Lower leg skin (tissue), 3 donors: ENCODE measurements around the gene PARP15.

Source experiments
- CTCF ChIP-seq, 3 donors: fragments of 450-650 bp; IDR thresholded peaks; one replicate each; pipeline ENCODE4 v1.5.1; 2016; ENCODE audit warnings: antibody characterized with exemption in 3 of 3, mild to moderate bottlenecking in 3 of 3, moderate library complexity in 2 of 3
- POLR2A ChIP-seq, 2 donors: fragments of 450-650 bp; IDR thresholded peaks; one replicate each; pipeline ENCODE4 v1.6.1; 2016 to 2017; ENCODE audit warnings: antibody characterized with exemption in 2 of 2, mild to moderate bottlenecking in 1 of 2, moderate library complexity in 1 of 2

DNA sequence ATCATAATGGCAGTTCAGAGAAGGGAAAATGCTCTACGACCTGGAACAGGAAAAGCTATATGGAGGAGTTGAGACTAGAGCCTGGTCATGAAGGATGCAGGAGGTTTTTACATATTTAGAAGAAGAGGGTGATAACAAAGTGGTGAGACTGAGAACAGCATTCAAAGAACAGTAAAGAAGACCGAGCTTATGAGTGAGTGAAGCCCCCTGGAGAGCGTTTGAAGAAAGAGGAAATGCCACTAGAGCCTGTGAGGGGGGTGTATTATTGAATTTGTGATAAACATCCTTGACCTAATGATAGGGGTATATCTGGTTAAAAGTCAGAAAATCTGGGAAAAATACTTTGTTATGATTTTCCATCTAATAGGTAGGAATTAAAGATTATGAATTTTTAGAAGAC lies 17.5 kb upstream of the PARP15 start:
- TF ChIP-seq CTCF (IDR thresholded peaks at IDR 0.05) (no peak), POLR2A (IDR thresholded peaks at IDR 0.05) (no peak)
